ENCODE results near the gene NEK10.

DNA sequence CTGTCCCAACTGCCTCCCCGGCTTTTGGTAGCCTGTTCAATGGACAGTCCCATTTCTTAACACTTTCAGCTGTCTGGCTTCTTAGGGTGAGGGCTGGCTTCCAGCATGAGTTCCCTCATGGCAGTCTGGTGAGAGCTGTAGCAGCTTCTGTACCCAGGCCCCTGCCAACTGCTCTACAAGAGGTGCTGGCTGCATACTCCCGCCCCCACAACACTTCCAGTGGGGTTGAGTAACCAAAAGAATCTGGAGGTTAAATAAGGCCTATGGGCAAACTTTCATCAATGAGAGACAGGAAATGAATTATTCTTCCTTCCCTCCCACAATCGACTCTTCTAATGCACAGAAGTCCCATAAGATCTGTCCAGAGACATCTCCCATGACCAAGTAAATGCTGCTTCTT lies 145.0 kb downstream of the NEK10 start:
- TF ChIP-seq, protein P1, sequence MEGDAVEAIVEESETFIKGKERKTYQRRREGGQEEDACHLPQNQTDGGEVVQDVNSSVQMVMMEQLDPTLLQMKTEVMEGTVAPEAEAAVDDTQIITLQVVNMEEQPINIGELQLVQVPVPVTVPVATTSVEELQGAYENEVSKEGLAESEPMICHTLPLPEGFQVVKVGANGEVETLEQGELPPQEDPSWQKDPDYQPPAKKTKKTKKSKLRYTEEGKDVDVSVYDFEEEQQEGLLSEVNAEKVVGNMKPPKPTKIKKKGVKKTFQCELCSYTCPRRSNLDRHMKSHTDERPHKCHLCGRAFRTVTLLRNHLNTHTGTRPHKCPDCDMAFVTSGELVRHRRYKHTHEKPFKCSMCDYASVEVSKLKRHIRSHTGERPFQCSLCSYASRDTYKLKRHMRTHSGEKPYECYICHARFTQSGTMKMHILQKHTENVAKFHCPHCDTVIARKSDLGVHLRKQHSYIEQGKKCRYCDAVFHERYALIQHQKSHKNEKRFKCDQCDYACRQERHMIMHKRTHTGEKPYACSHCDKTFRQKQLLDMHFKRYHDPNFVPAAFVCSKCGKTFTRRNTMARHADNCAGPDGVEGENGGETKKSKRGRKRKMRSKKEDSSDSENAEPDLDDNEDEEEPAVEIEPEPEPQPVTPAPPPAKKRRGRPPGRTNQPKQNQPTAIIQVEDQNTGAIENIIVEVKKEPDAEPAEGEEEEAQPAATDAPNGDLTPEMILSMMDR (IDR thresholded peaks at IDR 0.05), result no peak
- no peak for TF ChIP-seq POLR2A (IDR thresholded peaks at IDR 0.05)
